H9 (cell line): ENCODE measurements around the gene ONECUT1. TPM values are rescaled to one million over a fixed set of nuclear protein-coding genes. Genes with fewer than 3 reads are reported as not detected.

Source experiments
- DNase-seq: peaks from one replicate; pipeline ENCODE4 v3.0.0-alpha.2; 2017
- H2AFZ ChIP-seq: one replicate; pipeline ENCODE4 v1.6.1; 2013; ENCODE audit warnings: mild to moderate bottlenecking, low read length, control low read depth, moderate library complexity
- H2AK5ac ChIP-seq: 2 replicates; pipeline ENCODE4 v1.6.1; 2013; ENCODE audit warnings: low read length, control low read depth, mixed read lengths; ENCODE audit not compliant: insufficient read length
- H2BK120ac ChIP-seq: one replicate; pipeline ENCODE4 v1.6.1; 2013; ENCODE audit warnings: low read depth, mild to moderate bottlenecking, low read length, control low read depth, inconsistent platforms; ENCODE audit not compliant: poor library complexity, severe bottlenecking
- H2BK12ac ChIP-seq: 2 replicates; pipeline ENCODE4 v1.6.1; 2013; ENCODE audit warnings: low read length, control low read depth, mixed read lengths, low read depth; ENCODE audit not compliant: insufficient read length
- H2BK15ac ChIP-seq: 2 replicates; pipeline ENCODE4 v1.6.1; 2013; ENCODE audit warnings: low read depth, low read length, control low read depth
- H2BK20ac ChIP-seq: one replicate; pipeline ENCODE4 v1.6.1; 2013; ENCODE audit warnings: low read depth, mild to moderate bottlenecking, low read length, control low read depth, inconsistent platforms; ENCODE audit not compliant: poor library complexity, severe bottlenecking
- H2BK5ac ChIP-seq: 2 replicates; pipeline ENCODE4 v1.6.1; 2013; ENCODE audit warnings: low read length, control low read depth, mixed read lengths; ENCODE audit not compliant: insufficient read length
- H3K14ac ChIP-seq: 2 replicates; pipeline ENCODE4 v1.6.1; 2013; ENCODE audit warnings: low read length, control low read depth; ENCODE audit not compliant: insufficient read depth
- H3K18ac ChIP-seq: 2 replicates; pipeline ENCODE4 v1.6.1; 2013; ENCODE audit warnings: low read depth, mild to moderate bottlenecking, mixed read lengths, low read length, control low read depth; ENCODE audit not compliant: insufficient read length
- H3K23ac ChIP-seq: 2 replicates; pipeline ENCODE4 v1.6.1; 2013; ENCODE audit warnings: low read length, control low read depth, mixed read lengths, low read depth; ENCODE audit not compliant: insufficient read length
- H3K23me2 ChIP-seq: 2 replicates; pipeline ENCODE4 v1.6.1; 2013; ENCODE audit warnings: low read depth, mild to moderate bottlenecking, mixed read lengths, low read length, control low read depth; ENCODE audit not compliant: insufficient read length, poor library complexity, severe bottlenecking
- H3K27ac ChIP-seq: 2 replicates; pipeline ENCODE4 v1.5.1; 2013; ENCODE audit warnings: low read length, control low read depth, mixed read lengths, low read depth; ENCODE audit not compliant: insufficient read length
- H3K27me3 ChIP-seq: 2 replicates; pipeline ENCODE4 v1.6.1; 2013; ENCODE audit warnings: low read length, control low read depth, inconsistent platforms; ENCODE audit not compliant: insufficient read depth
- H3K4ac ChIP-seq: 2 replicates; pipeline ENCODE4 v1.6.1; 2013; ENCODE audit warnings: low read depth, mild to moderate bottlenecking, control low read depth, inconsistent platforms, low read length, moderate library complexity
- H3K4me1 ChIP-seq: 2 replicates; pipeline ENCODE4 v1.6.1; 2013; ENCODE audit warnings: low read length, control low read depth, inconsistent platforms; ENCODE audit not compliant: insufficient read depth
- H3K4me2 ChIP-seq: 2 replicates; pipeline ENCODE4 v1.6.1; 2013; ENCODE audit warnings: low read length, control low read depth, mixed read lengths; ENCODE audit not compliant: insufficient read length, insufficient read depth
- H3K56ac ChIP-seq: 2 replicates; pipeline ENCODE4 v1.6.1; 2013; ENCODE audit warnings: low read depth, mild to moderate bottlenecking, mixed read lengths, low read length, control low read depth; ENCODE audit not compliant: insufficient read length
- H3K79me1 ChIP-seq: 2 replicates; pipeline ENCODE4 v1.6.1; 2013; ENCODE audit warnings: low read depth, mild to moderate bottlenecking, moderate library complexity, low read length, control low read depth, inconsistent platforms; ENCODE audit not compliant: insufficient read depth, poor library complexity, severe bottlenecking
- H3K79me2 ChIP-seq: 2 replicates; pipeline ENCODE4 v1.6.1; 2013; ENCODE audit warnings: low read length, control low read depth, inconsistent platforms; ENCODE audit not compliant: insufficient read depth
- H3K9ac ChIP-seq: 2 replicates; pipeline ENCODE4 v1.6.1; 2013; ENCODE audit warnings: low read length, control low read depth, mixed read lengths; ENCODE audit not compliant: insufficient read length; ENCODE audit errors: extremely low read depth
- H3K9me3 ChIP-seq: one replicate; pipeline ENCODE4 v1.6.1; 2013; ENCODE audit warnings: low read depth, low read length, inconsistent platforms; ENCODE audit not compliant: control insufficient read depth
- H3T11ph ChIP-seq: one replicate; pipeline ENCODE4 v1.6.1; 2013; ENCODE audit warnings: mild to moderate bottlenecking, low read length, control low read depth, inconsistent platforms
- H4K20me1 ChIP-seq: one replicate; pipeline ENCODE4 v1.6.1; 2013; ENCODE audit not compliant: control insufficient read depth, insufficient read length, insufficient read depth
- H4K5ac ChIP-seq: 2 replicates; pipeline ENCODE4 v1.6.1; 2013; ENCODE audit warnings: low read depth, mild to moderate bottlenecking, mixed read lengths, low read length, control low read depth; ENCODE audit not compliant: insufficient read length
- H4K8ac ChIP-seq: replicated peaks from 2 replicates; pipeline ENCODE4 v1.6.1; 2013; ENCODE audit warnings: low read length, control low read depth, mixed read lengths, low read depth; ENCODE audit not compliant: insufficient read length
- H4K91ac ChIP-seq: 2 replicates; pipeline ENCODE4 v1.6.1; 2013; ENCODE audit warnings: low read depth, mild to moderate bottlenecking, moderate library complexity, mixed read lengths, low read length, control low read depth; ENCODE audit not compliant: insufficient read length
- H3K27ac Mint-ChIP-seq, 3 experiments: 2 replicates in 2 of 3; 3 replicates in 1 of 3; pipeline ENCODE4 v1.8.0; 2020 to 2021; ENCODE audit warnings: mixed read lengths in 3 of 3, mild to moderate bottlenecking in 1 of 3, moderate library complexity in 1 of 3
- H3K27me3 Mint-ChIP-seq: 2 replicates; pipeline ENCODE4 v1.8.0; 2021; ENCODE audit warnings: low read depth, mild to moderate bottlenecking, moderate library complexity, mixed read lengths
- H3K36me3 Mint-ChIP-seq, 3 experiments: 2 replicates in 2 of 3; 3 replicates in 1 of 3; pipeline ENCODE4 v1.8.0; 2020 to 2021; ENCODE audit warnings: low read depth in 3 of 3, mixed read lengths in 3 of 3; ENCODE audit not compliant: insufficient read depth in 1 of 3
- H3K4me1 Mint-ChIP-seq, 2 experiments: 2 replicates each; pipeline ENCODE4 v1.8.0; 2020; ENCODE audit warnings: mixed read lengths in 2 of 2
- H3K4me3 Mint-ChIP-seq, 2 experiments: 2 replicates in 1 of 2; 3 replicates in 1 of 2; pipeline ENCODE4 v1.8.0; 2020 to 2021; ENCODE audit warnings: mild to moderate bottlenecking in 2 of 2, mixed read lengths in 2 of 2, moderate library complexity in 1 of 2
- H3K9me3 Mint-ChIP-seq, 2 experiments: 2 replicates in 1 of 2; 3 replicates in 1 of 2; pipeline ENCODE4 v1.8.0; 2020; ENCODE audit warnings: mild to moderate bottlenecking in 2 of 2, mixed read lengths in 2 of 2, moderate library complexity in 1 of 2
- WGBS: extraction: QIAGEN DNeasy Blood & Tissue Kit; methylation state at CpG from one replicate; pipeline ENCODE4 v1.1.7; 2013; ENCODE audit warnings: missing lambda C conversion rate, low lambda C conversion rate, mixed read lengths; ENCODE audit not compliant: insufficient read length; ENCODE audit errors: extremely low coverage; 5-methylcytosine and 5-hydroxymethylcytosine counted together
- total RNA-seq: library from RNA; stranded (reverse); gene quantifications from 2 replicates; pipeline ENCODE4 v1.2.1, GENCODE V29; 2021
- TF ChIP-seq, protein P1 (sequence below): fragments of 200-600 bp; sonication (generic); conservative IDR thresholded peaks from 3 replicates; pipeline ENCODE4 v1.8.0; 2021; ENCODE audit warnings: antibody characterized with exemption, mild to moderate bottlenecking

ONECUT1 gene
- total RNA-seq, 1 experiment from 2014 or later = 14.1 TPM

DNA sequence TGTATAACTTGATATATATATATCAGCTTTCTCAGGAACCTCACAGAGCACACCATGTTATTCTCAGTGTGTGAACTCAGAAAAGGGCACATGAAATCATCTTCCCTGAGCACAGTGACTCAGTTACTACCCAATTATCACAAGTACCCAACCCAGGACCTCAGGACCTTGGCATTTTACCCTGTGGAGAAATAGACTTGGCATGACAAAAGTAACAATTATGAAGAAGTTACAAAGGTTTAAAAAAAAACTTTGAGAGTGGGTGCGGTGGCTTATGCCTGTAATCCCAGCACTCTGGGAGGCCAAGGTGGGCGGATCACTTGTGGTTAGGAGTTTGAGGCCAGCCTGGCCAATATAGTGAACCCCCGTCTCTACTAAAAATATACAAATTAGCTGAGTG, 52.4 kb downstream of the ONECUT1 start:
- Histone ChIP-seq H3K79me1 (no peaks in the 10 kb centered on the region), H3K9me3 (no peaks in the 10 kb centered on the region), H3K4ac (no peak overlapping the region), H3K23ac (no peak overlapping the region), H3K4me2 (no peak overlapping the region), H3K23me2 (no peaks in the 10 kb centered on the region), H3K27me3 (no peaks in the 10 kb centered on the region), H3K56ac (no peak overlapping the region), H2BK5ac (no peak overlapping the region), H4K20me1 (no peaks in the 10 kb centered on the region), H4K8ac (no peak overlapping the region), H3K79me2 (no peaks in the 10 kb centered on the region), H4K91ac (no peak overlapping the region), H3K4me1 (peaks cover 2% of the 10 kb centered on the region; the same call in 1 of the 2 replicates), H2BK12ac (no peak overlapping the region), H2AK5ac (no peak overlapping the region), H2BK15ac (no peak overlapping the region), H3K14ac (no peak overlapping the region), H2BK20ac (no peak overlapping the region), H3K27ac (no peak overlapping the region), H2AFZ (no peak overlapping the region), H3K18ac (no peak overlapping the region), H3K9ac (no peak overlapping the region), H2BK120ac (no peak overlapping the region), H3T11ph (no peak overlapping the region), H4K5ac (no peak overlapping the region)
- TF ChIP-seq, protein P1, sequence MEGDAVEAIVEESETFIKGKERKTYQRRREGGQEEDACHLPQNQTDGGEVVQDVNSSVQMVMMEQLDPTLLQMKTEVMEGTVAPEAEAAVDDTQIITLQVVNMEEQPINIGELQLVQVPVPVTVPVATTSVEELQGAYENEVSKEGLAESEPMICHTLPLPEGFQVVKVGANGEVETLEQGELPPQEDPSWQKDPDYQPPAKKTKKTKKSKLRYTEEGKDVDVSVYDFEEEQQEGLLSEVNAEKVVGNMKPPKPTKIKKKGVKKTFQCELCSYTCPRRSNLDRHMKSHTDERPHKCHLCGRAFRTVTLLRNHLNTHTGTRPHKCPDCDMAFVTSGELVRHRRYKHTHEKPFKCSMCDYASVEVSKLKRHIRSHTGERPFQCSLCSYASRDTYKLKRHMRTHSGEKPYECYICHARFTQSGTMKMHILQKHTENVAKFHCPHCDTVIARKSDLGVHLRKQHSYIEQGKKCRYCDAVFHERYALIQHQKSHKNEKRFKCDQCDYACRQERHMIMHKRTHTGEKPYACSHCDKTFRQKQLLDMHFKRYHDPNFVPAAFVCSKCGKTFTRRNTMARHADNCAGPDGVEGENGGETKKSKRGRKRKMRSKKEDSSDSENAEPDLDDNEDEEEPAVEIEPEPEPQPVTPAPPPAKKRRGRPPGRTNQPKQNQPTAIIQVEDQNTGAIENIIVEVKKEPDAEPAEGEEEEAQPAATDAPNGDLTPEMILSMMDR = no peak
- Mint-ChIP-seq H3K27ac (no peak overlapping the region), H3K4me3 (no peak overlapping the region), H3K9me3 (peaks cover 2 to 5% of the 10 kb centered on the region in 2 experiments; a peak in 2 of 5 replicates), H3K4me1 (peaks cover 24 to 28% of the 10 kb centered on the region in 2 experiments), H3K27me3 (no peaks in the 10 kb centered on the region; the same call in 1 of the 2 replicates), H3K36me3 (peaks cover 0 to 8% (median 6%) of the 10 kb centered on the region in 3 experiments; a peak in 5 of 7 replicates)
- WGBS = no CpG with 5 or more reads among the region's 3 CpGs
- DNase-seq = no peak
